ENCODE measurements around the gene KANTR.
"Not testable (repeated sequence)": the region's sequence is repeated elsewhere in the genome, so short reads cannot be mapped to it uniquely, and the experiment has no call there.

The KANTR gene

DNA sequence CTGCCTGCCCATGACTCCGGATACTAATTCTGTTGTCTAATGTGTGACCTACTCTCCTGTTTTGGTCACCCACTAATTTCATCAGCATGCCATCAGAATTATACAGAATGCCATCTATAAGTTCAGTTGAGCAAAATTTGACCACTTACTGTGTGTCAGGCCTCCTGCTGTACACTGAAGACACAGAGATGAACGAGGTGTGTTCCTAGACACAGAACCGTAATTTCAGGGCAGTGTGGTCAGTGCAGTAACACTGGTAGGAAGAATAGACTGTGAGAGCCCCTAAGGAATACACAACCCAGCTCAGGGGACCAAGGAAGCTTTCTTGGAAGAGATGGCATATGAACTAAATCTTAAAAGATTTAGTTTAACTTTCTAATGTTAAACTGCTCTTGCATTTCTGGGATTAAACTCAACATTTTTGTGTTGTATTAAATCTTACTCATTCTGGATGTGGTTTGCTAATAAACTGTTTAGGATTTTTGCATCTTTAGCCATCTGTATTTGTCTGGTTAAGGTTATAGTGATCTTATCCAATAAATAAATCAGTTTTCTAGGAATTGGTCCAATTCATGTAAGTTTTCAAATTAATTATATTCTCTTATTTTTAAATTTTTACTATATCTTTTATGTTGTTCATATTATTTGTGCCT is 34.3 kb downstream of the KANTR start:
- DNase-seq (ENCODE audit: low spot score): no peak

DNA sequence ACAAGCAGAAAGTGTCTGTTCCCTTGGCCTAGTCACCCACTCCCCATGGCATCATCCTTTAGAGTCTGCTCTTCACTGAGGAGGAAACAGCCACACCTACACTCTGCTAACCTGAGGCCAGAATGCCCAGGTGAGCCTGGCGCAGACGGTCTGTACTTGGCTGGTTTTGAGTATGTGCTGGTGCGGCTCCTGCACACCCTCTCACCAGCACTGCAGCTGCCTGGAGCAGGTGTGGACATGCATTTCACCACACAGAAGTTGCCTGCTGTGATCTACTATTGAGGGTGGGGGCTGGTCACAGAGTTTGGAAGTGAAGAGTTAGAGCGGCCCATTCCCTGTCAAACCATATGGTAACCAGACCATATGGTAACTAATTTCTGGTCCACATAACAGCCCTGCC is 39.5 kb downstream of the KANTR start:
- DNase-seq (ENCODE audit: low spot score): no peak

DNA sequence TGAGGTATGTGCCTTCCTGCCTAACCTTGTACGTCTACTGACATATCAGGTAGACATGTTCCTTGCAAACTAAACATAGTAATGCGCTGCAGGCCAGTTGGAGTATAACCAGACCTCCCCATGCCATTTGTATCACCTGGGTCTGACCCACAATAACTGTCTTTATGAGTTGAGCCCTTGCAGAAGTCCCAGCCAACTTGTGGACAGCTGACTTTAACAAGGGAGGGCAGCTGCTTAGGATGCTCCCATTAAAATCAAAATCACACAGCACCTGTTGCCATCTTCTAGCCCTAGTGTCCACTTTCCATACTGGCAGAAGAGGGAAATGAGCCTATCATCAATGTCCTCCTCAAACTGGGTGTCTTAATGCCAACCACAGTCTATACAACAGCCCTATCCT is 41.6 kb downstream of the KANTR start:
- no peak for DNase-seq (ENCODE audit: low spot score)

DNA sequence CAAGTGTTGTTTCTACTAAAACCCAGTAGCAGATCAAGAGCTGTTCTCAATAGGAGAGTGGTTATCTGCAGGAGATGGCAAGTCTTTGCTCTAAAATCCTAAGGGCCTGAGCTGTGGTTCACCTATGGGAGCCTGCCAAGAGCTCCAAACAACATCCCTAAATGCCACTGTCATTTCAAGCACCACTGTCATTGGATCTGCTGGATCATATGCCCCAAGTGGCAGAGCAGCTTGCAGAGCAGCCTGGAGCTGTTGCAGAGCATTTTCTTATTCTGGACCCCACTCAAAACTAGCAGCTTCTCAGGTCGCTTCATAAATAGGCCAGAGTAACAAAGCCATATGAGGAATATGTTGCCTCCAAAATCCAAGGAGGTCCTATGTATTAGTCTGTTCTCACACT is 59.6 kb downstream of the KANTR start:
- DNase-seq (ENCODE audit: low spot score): no peak

DNA sequence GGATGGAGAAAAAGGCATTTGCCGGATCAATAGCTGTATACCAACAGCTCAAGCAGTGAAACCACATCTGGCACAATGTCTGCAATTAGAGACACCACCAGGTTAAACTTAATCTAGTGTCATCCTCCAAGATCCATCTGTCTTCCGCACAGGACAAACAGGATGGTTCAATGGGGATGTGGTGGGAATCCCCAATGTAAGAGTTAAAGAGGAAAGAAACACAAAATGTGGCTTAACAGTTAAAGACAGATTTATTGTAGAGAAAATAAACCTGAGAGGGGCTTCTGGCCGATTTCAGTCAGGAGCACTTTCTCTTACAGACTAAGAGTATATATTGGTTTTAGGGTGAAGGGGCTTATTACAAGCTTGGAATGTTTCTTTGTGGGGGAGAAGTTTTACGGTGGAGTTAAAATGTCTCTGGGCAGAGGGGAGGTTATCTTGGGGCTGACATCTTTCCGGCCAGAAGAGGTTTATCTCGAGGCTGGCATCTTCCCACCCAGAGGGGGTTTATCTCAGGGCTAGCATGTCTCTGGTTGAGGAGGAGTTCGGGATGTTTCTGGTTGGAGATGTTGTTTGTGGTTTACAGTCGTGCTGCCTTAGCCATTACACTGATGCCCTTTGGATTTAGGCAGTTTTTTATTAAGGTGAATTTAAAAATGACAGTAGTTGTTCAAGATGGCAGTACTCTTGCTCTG is 61.7 kb downstream of the KANTR start:
- DNase-seq (ENCODE audit: low spot score): no peak

DNA sequence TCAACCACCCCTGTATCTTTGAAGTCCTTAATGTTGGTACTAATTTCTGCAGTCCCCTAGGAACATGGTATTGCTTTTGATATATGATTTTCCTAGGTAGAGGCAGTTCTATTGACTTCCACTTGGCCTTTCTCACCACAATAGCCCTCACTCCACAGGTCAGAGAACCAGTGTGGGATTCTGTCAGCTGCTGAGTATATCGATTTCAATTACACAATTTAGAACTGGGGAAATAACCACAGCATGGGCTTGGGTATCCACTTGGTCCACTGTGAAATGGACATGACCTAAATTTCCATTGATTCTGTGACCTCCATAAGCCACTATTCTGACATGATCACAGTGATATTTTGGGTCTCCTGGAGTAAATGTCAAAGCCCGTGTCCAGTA is 62.3 kb downstream of the KANTR start:
- DNase-seq (ENCODE audit: low spot score): no peak

DNA sequence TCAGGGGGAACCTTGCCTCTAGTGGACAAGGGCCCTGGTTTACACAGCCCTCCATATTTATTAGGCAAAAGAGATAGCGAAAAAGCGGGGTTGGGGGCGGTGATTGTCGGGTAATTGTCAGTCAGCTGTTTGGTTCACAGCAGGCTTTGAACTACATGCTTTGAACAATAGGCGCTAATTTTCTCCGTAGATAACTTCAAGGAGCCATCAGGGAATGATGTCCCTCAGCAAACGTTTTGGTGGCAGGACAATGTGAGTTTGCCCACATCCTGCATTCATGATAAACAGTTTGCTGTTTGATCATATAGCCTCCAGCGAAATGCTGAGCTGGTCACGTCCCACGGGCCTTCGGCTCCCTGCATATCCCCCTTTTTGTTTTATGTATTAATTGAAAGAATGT is 65.2 kb downstream of the KANTR start:
- DNase-seq (ENCODE audit: low spot score): no peak

DNA sequence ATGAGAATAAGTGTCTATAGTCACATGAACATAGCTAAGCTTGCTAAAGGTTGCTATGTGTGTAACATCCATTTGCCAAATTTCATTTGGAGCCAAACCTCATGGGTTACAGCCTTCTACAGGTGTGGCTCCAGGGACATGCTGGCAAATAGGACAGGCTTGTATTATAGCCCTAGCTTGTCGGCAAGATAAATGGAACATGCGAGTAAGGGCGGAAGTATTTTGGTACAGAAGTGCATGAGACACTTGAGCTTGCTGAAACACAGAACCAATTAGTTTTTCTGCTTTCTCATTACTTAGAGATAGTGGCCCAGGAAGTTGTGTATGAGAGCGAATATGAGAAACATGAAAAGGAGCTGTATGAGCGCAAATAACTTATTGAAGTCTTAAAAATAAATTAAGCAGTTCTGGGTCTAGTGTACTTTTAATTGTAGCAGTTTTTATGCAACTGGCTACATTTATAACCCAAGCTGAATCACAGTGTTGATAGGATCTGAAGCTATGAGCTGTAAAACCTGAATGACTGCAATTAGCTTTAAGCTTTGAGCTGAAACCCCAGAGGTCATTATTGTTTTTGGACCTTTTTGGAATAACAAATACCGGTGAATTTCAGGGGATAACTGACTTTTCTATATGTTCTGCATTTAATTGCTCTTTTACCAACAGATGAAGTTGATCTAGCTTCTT is 66.5 kb downstream of the KANTR start:
- no peak for DNase-seq (ENCODE audit: low spot score)

DNA sequence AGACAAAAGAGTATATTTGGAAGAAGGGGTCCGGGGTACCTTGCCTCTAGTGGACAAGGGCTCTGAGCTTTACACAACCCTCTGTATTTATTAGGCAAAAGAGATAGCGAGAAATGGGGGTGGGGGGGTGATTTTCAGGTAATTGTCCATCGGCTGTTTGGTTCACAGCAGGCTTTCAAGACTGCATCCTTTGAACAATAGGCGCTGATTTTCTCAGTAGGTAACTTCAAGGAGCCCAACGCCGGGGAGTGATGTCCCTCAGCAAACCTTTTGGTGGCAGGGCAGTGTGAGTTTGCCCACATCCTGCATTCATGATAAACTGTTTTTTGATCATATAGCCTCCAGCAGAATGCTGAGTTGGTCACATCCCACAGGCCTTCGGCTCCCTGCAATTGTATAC is 69.5 kb downstream of the KANTR start:
- no peak for DNase-seq (ENCODE audit: low spot score)

DNA sequence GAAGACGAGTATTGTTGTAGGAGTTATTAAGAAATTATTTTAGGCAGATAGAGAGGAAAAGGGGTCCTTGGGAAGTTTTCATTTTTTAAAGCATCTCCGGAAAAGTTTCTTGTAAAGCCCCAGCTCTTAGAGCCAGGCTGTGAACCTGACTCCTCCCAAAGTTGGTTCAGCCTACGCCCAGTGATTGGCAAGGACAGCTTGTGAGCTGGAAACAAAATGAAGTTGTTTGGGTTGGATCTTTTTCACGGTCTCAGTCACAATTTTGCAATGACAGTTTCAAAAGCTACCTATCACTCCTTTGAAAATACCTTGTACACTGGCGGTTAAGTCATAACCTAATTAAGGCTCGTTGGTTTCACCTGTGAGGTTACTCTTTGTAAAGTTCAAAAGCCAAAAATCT is 70.6 kb downstream of the KANTR start:
- DNase-seq (ENCODE audit: low spot score): not testable (repeated sequence)

DNA sequence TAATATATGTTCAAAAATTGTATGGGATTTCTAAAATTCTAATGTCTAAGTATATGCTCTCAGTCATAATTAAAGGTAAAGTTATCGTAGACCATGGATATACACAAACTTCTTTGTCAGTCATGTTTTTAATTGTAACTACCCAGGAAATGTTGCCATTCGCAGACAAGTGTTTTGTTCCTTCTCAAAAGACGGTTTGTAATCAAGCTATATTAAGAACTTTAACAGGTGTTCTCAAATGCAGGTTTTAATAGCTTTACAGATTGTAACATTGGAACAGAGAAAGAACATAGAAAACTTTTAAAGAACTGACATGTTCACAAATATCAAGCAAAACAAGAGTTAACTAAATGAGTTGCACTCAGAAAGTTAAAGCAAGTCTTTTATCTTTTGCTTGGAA is 72.2 kb downstream of the KANTR start:
- DNase-seq (ENCODE audit: low spot score): no peak

DNA sequence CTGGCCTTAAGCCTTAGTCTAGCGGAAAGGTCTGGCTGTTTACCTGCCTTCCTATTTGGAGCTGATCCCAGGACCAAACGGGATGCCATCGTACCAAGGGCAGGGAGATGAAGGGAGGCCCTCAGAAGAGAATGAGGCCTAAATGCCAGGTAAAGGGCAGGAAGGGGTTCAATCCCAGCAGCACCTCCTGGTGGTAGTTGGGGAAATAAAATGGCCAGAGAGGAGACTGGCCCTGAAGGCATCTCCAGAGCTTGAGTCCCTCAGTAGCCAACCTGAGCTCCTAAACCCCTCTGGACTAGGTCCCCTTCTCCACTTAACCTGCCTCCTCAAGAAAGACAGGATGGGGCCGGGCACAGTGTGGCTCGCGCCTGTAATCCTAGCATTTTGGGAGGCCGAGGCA is 77.4 kb downstream of the KANTR start:
- DNase-seq (ENCODE audit: low spot score): no peak
